AG09319 (cell line): ENCODE data around the gene RAD51C.
"Not testable (repeated sequence)": the region's sequence is repeated elsewhere in the genome, so short reads cannot be mapped to it uniquely, and the experiment has no call there.

Source experiments
- DNase-seq: peaks from one replicate; pipeline ENCODE4 v3.0.0-alpha.2; 2010; ENCODE audit warnings: low read depth; ENCODE audit errors: extremely low read depth
- CTCF ChIP-seq: IDR thresholded peaks from 2 replicates; pipeline ENCODE4 v1.5.1; 2011; ENCODE audit warnings: low read depth, mild to moderate bottlenecking, inconsistent platforms, low read length, moderate library complexity

Gene RAD51C

GRCh38 chr17:58728798-58729197 is 36.4 kb downstream of the RAD51C start:
- TF ChIP-seq CTCF: no peak
- DNase-seq: no peak

DNA sequence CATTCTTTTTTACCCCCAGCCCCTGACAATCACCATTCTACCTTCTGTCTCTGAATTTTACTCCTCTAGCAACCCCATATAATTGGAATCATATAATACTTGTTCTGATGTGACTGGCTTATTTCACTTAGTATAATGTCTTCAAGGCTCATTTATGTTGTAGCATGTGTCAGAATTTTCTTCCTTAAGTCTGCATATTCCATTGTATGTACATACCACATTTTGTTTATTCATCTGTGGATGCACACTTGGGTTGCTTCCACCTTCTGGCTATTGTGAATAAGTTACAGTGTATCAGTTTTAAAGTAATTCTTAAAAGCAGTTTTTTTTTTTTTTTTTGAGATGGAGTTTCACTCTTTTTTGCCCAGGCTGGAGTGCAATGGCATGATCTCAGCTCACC is 38.5 kb downstream of the RAD51C start:
- no peak for TF ChIP-seq CTCF

DNA sequence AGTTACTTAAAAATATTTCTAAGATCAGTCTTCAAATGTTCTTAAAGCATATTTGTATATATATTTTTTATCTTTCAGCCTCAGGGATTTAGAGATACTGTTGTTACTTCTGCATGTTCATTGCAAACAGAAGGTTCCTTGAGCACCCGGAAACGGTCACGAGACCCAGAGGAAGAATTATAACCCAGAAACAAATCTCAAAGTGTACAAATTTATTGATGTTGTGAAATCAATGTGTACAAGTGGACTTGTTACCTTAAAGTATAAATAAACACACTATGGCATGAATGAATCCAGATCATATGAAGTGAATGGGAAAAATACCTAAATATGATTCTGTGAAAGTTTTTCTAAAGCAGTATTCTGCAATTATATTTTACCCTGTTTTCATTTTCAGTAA is 41.6 kb downstream of the RAD51C start:
- DNase-seq: no peak
- TF ChIP-seq CTCF: no peak

More for the DNA sequence above, 38.5 kb downstream of the RAD51C start:
- no peak for DNase-seq

GRCh38 chr17:58734811-58735210 is 42.4 kb downstream of the RAD51C start:
- no peak for TF ChIP-seq CTCF
- no peak for DNase-seq

DNA sequence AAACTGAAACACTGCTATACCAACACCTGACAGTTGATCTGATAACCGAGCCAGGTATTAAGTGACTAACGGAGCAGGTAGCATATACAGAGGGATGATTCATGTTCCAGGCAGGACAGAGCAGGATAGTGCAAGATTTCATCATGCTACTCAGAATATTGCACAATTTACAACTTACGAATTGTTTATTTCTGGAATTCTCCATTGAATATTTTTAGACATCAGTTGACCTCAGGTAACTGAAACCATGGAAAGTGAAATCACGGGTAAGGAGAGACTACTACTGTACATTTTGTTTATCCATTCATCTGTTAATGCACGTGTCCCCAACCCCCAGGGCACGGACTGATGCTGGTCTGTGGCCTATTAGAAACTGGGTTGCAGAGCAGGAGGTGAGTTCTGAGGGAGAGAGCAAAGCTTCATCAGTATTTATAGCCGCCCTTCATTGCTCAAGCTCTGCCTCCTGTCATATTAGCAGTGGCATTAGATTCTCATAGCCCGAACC is 48.8 kb downstream of the RAD51C start:
- no peak for TF ChIP-seq CTCF

GRCh38 chr17:58747674-58748073 is 55.3 kb downstream of the RAD51C start:
- no peak for DNase-seq
- TF ChIP-seq CTCF: no peak

More for the DNA sequence above, 48.8 kb downstream of the RAD51C start:
- peak; percentile 10 for DNase-seq

- not testable (repeated sequence) for DNase-seq
These were observed 57.2 kb downstream of the RAD51C start for GRCh38 chr17:58749627-58750026.

DNA sequence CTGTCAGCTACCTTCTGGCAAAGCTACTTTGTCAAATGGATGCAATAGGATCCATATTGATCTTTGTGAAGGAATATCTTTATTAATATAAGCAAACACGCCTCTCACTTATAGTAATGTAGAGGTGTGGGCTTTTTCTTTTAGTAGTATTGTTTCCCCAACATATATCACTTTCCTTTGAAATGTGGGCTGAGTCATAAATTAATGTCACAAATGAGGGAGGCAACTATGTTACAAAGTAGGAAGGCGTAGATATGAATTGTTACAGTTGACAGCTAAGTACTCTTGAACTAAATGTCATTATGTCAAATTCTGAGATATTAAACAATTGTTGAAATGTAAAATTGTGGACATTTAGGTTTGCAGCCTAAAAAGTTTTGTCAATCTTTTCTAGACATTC is 60.6 kb downstream of the RAD51C start:
- no peak for DNase-seq
- no peak for TF ChIP-seq CTCF
